ENCODE results near the gene OGG1. TPM values are rescaled to one million over a fixed set of nuclear protein-coding genes. Genes with fewer than 3 reads are reported as not detected.

The OGG1 gene
- total and polyA plus RNA-seq, 9 of the 15 experiments (the other 6 are each of a cell fraction or from before 2014, with no cell fraction given): 6.6 to 33.0 (median 24.4) TPM

DNA sequence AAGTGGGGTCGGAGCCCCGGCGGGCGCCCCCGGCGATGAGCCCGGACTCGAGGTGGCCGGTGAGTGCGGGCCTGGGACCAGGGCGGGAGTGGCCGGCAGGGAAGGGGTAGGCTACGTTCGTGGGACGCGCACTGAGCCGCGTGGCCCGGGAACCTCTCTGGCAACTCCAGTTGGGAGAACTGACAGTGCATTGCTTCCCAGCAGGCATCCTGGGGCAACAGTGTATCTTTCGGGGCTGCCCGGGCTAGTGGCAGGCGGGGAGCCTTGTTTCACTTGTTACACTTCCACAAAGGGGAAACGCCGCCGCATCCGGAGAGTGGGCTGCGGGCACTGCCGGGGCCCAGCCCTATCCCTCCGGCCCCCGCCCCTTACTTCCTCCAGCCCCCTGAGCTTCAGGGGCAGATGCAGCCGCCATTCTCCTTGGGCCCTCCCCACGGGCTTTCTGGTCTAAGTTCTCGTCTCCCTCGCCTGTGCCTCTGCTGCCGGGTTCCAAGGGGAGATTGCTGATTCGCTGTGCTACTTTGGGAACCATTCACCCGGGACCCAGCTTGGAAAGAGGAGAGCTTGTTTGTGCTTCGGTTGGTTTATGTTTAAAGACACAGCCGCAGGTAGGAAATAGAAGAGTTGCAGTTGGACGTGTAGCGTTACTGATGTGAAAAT lies 17.5 kb upstream of the OGG1 start (continued):
- TF ChIP-seq, protein P1, sequence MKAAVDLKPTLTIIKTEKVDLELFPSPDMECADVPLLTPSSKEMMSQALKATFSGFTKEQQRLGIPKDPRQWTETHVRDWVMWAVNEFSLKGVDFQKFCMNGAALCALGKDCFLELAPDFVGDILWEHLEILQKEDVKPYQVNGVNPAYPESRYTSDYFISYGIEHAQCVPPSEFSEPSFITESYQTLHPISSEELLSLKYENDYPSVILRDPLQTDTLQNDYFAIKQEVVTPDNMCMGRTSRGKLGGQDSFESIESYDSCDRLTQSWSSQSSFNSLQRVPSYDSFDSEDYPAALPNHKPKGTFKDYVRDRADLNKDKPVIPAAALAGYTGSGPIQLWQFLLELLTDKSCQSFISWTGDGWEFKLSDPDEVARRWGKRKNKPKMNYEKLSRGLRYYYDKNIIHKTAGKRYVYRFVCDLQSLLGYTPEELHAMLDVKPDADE (conservative IDR thresholded peaks at IDR 0.05; ENCODE audit: control insufficient read depth, low read depth, low read length): 0 out of 2 replicates have a peak, but pooled peaks have one; percentile 0
- TF ChIP-seq DPF2 (IDR thresholded peaks at IDR 0.05): no peak
- TF ChIP-seq ZNF143 (CRISPR knock-in tag; IDR thresholded peaks at IDR 0.05): 0 out of 2 replicates have a peak, but pooled peaks have one; percentile 47
- TF ChIP-seq, protein P2, sequence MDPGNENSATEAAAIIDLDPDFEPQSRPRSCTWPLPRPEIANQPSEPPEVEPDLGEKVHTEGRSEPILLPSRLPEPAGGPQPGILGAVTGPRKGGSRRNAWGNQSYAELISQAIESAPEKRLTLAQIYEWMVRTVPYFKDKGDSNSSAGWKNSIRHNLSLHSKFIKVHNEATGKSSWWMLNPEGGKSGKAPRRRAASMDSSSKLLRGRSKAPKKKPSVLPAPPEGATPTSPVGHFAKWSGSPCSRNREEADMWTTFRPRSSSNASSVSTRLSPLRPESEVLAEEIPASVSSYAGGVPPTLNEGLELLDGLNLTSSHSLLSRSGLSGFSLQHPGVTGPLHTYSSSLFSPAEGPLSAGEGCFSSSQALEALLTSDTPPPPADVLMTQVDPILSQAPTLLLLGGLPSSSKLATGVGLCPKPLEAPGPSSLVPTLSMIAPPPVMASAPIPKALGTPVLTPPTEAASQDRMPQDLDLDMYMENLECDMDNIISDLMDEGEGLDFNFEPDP (CRISPR knock-in tag; IDR thresholded peaks at IDR 0.05): no peak
- no peak for TF ChIP-seq ZNF766 (CRISPR knock-in tag; conservative IDR thresholded peaks at IDR 0.05)
- no peak for TF ChIP-seq CBX3 (IDR thresholded peaks at IDR 0.05; ENCODE audit: borderline replicate concordance in 1 of 2, low read length in 2 of 2)
- TF ChIP-seq TGIF2 (CRISPR knock-in tag; IDR thresholded peaks at IDR 0.05): peak; percentile 42; the same call in 1 of the 2 replicates
- no peak for TF ChIP-seq GATAD2A (IDR thresholded peaks at IDR 0.05)
- no peak for TF ChIP-seq ZNF589 (CRISPR knock-in tag; IDR thresholded peaks at IDR 0.05; ENCODE audit: low read depth)
- 0 out of 2 replicates have a peak, but pooled peaks have one; percentile 4 for TF ChIP-seq ZNF263 (CRISPR knock-in tag; IDR thresholded peaks at IDR 0.05; ENCODE audit: borderline replicate concordance)
- peak; percentile 39; the same call in 1 of the 2 replicates for TF ChIP-seq ZNF431 (CRISPR knock-in tag; IDR thresholded peaks at IDR 0.05)
